GM18951 (cell line): ENCODE measurements around the gene SEPTIN8.

Experiments
- POLR2A ChIP-seq: IDR thresholded peaks from 4 replicates; pipeline ENCODE4 v1.6.1; 2011; ENCODE audit warnings: mild to moderate bottlenecking; ENCODE audit not compliant: insufficient read length, insufficient read depth; ENCODE audit errors: extremely low read depth
- in situ Hi-C: fragments of 300-500 bp; cut with MboI; formaldehyde crosslinking; loops from one replicate; pipeline ENCODE4 v1.12.0; 2022; ENCODE audit warnings: low sequenced_read_pairs, mixed read lengths, inconsistent platforms; ENCODE audit not compliant: unreplicated experiment

Gene SEPTIN8

DNA sequence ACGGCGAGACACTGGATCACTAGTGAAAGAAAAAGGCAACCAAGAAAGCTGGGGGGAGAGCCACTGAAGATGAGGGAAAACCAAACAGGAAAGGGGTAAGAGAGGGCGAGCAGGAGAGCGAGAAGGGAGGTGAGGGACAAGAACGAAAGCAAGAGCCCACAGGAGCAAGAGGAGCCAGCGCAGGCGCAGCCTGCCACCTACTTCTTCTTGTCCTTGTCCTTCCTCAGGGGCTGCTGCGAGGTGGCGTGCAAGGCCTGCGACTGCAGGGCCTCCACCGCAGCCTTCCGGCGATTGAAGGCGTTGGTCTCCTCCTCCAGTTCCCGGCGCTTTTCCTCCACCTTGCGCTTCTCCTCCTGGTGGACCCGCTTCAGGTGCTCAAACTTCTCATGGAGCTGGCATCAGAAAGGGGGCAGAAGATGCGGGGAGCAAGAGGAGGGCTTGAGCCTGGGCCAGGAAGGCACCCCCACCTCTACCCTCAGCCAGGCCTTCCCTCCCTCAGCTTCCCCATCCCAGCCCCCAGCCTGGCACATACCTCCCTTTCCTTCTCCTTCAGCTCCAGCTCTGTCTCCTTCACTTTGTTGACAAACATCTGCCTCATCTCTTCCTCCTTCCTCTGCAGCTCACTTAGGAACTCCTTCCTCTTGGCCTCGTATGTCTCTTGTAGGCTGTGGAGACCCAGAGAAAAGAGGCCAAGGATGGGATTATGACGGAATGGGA lies 16.3 kb downstream of the SEPTIN8 start:
- in situ Hi-C loops = no loop called here
- no peak for TF ChIP-seq POLR2A

DNA sequence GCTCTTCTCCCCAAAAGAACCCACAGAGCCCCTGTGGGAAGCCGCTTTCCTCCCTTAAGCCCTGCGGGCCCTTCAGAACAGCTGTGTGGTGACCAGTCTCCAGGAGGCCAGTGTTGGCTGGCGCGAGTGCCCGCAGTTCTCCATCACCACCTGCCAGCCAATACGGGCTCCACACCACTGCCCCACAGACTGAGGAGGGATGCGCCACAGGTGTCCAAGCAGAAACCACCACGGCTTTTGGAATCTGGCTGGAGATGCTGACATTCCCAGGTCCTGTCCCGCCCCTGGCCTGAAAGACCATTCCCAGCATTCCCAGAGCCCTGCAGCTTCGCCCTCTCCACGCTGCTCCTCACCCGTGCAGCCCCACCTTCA lies 17.0 kb downstream of the SEPTIN8 start:
- in situ Hi-C loops = no loop called here
- TF ChIP-seq POLR2A = no peak

DNA sequence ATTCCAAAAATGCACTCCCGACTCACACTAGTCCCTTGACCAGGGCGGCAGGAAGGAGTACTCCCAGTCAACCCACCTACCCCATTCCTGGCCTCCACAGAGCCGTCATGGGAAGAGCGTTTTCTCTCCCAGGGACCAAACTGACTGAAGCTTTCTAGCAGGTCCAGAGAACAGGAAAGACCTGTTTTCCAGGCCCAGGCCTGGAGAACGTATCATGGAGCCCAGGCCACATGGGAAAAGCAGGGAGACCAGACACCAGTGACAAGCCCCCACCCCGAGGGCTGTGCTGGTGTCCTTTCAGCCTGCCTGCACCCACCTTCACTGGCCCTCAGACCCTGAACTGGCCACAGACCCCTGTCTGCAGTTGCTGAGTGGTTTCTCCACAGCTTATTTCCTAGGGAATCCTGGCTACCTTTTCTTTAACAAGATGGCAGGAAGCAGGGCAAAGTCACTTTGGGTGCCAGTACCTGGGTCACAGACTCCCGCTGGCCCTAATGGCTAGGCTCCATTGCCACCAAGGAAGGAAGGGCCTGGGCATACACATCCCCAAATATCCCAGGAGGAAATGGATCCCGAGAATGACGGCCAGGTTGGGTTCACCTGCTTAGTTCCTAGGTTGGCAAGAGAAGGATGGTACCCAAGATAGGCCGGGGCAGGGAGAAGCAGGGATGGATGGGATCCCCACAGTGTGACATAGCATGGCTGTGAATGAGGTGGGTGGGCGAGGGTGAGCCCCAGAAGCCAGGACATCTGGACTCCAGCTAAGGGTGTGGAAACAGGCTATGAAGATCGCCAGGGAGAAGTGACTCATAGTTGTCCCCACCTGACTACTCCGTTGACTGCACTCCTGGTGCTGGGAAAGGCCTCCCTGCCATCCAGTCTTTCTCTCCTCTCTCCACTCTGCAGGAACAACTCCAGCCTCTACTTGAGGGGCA lies 17.7 kb downstream of the SEPTIN8 start:
- no peak for TF ChIP-seq POLR2A
- in situ Hi-C loops = no loop called here

DNA sequence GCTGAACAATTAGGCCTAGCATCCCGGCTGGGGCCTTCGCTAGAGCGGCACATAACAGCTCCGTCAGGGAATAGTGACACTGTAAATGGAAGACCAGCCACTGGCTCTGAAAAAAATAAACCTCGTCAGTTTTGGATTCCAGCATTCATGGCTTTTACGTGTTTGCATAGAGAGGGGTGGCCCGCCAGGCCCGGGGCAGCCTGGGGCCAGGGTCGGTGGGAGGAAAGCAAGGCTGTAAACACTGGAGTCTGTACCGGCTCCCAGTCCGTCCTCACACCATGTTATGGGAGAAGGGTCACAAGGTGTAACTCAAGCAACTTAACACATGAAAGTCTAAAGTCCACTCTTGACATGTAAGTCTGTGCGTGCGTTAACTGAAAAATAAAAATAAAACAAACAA lies 18.6 kb downstream of the SEPTIN8 start:
- in situ Hi-C loops = no loop called here
- no peak for TF ChIP-seq POLR2A

DNA sequence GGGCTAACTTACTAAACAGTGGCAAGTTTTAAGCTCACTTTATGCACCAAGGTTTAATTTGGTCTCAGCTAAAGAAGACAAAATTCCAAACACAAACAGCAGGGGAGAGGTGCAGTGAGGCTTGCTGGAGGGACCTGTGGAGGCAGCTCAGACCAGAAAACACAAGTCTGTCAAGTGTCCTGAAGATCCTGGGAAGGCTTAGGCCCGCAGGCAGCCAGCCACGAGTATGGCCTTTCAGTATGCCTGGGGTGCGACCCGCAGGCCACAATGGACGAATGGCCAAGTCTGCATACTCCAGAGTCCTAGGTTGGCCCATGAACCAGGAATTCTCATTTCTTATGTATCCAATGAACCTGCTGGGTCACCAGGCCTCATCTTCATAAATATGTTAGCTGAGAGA lies 20.5 kb downstream of the SEPTIN8 start:
- TF ChIP-seq POLR2A = no peak
- in situ Hi-C loops = no loop called here

DNA sequence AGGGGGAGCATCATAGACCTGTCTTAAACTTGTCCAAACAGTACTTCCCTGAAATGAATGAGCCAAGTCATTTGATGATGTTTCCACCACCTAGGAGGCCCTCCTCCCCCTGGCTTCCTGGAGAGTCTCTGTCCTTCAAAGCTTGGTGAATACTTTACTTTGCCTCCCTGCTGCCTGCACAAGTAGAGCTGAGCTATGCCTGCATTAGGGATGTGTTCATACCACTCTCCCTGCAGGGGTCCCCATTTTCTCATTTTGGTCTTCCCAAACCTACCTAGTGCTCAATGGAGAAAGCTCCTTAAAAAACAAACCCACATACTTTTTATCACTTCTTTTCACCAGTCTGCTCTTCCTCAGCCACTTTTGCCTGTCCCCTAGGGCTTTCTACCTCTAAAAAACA lies 22.1 kb downstream of the SEPTIN8 start:
- TF ChIP-seq POLR2A = no peak
- in situ Hi-C loops = no loop called here

DNA sequence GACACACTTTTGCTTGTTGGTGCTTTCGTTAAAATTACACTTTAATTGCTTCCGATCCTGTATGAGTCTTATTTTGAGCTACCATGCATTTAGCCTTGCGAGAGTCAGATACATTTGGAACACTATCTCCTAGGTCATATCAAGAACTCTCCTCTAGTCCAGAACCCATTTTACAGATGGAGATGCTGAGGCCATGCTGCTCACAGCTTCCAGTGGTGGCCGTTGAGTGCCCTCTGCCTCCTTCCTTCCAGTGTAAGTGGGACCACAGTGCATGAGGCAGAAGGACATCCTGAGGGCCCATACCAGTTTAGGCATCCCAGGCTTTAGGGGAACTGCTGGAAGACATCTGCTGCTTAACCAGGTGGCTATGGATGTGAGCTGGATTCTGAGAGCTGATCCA lies 22.9 kb downstream of the SEPTIN8 start:
- in situ Hi-C loops = no loop called here

DNA sequence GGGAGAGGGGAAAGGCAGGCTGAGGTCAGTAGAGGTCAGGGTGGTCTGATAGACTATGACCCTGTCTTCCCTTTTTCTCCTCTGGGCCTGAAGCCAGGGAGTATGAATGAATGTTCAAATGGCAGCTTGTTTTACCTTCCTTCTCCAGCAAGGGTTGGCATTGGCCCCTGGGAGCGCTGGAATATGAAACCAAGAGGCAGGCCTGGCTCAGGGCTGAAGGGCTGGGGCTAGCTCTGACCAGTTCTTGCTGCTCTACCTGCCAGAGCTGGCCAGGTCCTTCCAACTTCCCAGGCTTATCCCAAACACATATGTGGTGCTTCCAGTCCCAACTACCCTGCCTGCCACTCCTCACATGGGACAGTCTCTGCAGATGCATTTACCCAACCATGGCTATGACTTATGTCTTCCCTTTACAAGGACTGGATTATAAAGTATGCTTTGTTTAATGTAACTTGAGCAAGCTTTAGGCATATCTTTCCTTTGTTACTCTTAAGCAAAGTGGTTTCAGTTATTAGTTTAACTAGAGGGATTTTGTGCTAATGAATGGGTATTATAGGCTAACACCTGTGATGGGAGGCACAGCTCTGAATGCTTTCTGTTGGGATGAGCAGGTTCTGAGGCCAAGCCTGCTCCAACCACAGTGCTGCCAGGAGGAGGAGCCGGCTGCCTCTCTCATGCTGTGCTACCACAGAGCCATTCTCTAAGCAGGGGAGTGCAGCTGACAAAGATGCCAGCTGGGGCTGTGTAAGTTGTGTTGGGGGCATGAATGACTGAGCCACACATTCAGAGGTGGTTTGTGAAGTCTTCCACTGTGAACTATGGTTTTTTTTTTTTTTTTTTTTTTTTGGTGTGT lies 23.7 kb downstream of the SEPTIN8 start:
- in situ Hi-C loops = no loop called here
- no peak for TF ChIP-seq POLR2A

More for the DNA sequence above, 22.9 kb downstream of the SEPTIN8 start:
- TF ChIP-seq POLR2A = no peak

DNA sequence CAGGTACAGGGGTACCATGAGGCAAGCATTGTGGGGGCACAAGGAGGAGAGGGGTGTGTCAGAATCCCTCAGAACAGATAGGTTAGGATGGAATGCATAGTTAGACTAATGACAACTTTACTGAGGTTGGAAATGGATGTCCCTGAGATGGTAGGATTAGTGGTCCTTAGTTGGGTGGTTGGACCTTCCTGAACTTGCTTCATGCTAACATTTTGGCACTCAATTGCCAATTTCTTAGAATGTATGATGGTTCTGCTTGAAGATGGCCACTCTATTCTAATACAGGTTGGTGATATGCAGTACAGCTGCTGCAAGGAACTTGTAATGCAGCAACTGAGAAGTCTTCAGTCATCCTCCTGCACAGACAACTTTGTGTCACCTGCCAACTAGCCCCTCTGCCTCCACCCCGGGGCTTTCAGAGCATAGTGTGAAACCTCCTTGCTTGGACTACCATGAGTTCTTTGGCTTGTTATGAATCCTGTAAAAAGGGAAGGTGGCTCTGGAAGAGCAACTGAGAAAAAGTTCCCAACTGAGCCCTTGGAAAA lies 24.4 kb downstream of the SEPTIN8 start:
- in situ Hi-C loops = no loop called here
- TF ChIP-seq POLR2A = no peak

DNA sequence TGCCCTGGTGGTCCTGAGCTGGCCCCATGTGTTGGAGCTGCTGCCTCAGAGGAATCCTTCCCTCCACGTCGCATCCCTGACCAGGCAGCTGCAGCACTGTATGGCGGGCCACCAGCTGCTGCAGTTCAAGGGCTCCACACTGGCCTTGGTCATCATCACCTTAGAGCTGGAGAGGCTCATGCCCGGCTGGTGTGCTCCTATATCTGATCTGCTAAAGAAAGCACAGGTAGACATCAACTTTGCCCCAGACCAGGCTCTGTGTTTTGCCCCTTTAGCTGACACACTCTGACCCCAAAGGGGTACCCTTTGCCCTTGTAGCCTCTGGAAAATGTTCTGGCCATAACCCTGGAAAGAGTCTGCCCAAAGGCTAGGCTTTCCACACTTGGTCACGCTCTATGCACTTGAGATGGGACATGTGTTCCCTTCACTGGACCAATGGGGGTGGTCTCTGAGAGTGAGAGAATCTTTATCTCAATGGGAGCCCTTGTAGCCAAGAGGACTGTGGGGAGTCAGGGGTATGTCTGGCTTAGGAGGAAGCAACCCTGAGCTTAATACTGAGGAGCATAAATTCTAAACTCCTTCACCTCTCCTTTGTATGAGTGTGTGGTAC lies 25.0 kb downstream of the SEPTIN8 start:
- in situ Hi-C loops = no loop called here
- no peak for TF ChIP-seq POLR2A

DNA sequence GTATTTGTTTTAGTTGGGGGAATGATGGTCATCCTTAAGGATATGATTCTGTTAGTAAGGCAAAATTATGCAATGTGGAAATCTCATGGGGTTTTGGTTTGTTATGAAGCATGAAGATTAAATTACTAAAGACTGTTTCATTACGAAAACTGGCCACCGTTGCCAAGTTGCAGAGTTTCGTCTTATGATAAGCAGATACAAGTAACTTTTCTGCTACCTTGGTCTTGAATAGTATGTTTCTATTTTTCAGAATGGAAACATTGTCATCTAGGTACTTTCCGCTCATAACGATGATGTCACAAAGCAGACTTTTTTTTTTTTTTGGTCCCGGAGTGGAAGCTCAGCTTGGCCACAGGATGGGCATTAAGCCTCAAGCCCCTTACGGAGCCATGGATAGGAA lies 25.6 kb downstream of the SEPTIN8 start:
- in situ Hi-C loops = no loop called here
- TF ChIP-seq POLR2A = no peak

DNA sequence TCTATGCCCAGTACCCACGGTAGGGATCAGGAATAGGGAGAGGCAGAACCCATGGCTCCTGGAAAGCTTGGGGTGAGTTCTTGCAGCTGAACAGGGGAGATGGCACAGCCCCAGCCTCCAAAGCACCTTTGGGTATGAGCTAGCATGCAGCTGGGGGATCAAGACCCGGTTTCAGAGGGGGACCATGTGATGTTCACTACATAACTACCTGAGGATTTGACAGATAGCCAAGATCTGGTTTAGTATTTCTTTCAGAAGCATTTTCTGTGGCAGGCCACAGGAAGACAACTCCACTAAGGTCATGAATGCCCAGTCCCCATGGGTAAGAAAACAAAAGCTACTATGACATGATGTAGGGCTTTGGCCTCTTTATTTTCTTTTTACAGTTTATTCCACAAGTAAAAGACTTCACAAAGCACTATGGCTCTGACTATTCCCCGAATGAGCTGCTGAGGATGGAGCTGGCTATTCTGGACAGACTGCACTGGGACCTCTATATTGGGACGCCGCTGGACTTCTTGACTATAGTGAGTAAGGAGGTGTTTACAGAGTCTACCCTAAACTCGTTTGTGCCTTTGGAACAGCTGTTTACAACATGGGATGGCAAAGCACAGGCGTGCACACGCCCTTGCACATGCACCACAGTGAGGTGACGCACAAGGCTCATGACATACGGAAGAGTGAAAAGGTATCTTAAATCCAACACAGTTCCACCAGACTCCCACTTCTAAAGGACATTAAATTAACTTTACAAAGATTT lies 26.4 kb downstream of the SEPTIN8 start:
- no peak for TF ChIP-seq POLR2A
- in situ Hi-C loops = no loop called here
